NCI-H226 (cell line): ENCODE results near the gene VWCE.
A peak's percentile ranks its signal among the peaks of the same experiment; 100 is the strongest.
"Not testable (repeated sequence)": the region's sequence is repeated elsewhere in the genome, so short reads cannot be mapped to it uniquely, and the experiment has no call there.

Experiments
- DNase-seq: peaks from one replicate; pipeline ENCODE4 v3.0.0-alpha.2; 2015

The VWCE gene

DNA sequence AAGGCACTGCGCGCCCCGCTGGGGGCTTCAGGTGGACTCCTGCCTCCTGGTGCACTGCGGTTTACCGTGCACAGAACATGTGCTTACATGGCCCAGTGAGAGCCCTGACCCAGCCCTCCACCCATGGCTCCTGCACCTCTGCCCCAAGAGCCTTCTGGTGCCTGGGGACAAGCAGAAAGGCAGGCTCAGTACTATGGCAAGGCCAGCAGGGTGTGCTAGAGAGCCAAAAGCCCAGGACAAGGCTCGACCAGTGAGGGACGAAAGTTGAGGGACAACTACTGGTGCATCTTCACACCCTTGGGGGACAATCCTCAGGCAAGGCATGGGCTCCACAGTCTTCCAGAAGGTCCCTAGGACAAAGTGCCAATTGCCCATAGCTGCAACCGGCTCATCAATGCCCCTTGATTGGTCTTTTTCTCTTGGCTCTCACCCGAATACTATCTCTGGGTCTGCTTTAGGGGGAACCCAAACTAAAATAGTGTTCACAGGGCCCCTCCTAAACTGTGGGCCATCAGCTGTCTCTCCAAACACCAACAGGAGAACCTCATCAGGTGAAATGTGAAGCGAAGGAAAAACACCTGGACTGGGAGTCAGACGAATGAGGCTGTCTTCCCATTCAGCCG lies 40.6 kb downstream of the VWCE start:
- peak; percentile 23 for DNase-seq

DNA sequence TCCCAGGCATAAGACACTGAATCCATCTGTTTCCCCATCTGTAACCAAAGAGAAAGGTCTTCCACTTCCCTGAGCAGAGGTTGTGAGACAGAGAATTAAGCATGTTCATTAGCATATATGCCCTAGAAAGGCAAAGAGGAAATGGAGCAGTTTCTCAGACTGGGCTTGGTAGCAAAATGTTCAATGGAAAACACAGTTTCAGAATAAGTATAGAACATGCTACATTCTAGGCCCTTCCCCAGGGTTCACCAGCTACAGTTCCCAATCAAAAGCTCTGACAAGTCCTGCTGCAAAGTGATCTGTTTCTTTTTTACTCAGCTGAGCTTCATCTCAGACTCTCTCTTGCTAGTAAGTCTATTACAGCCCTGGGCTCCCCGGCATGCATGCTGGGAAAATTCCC lies 42.8 kb downstream of the VWCE start:
- not testable (repeated sequence) for DNase-seq

DNA sequence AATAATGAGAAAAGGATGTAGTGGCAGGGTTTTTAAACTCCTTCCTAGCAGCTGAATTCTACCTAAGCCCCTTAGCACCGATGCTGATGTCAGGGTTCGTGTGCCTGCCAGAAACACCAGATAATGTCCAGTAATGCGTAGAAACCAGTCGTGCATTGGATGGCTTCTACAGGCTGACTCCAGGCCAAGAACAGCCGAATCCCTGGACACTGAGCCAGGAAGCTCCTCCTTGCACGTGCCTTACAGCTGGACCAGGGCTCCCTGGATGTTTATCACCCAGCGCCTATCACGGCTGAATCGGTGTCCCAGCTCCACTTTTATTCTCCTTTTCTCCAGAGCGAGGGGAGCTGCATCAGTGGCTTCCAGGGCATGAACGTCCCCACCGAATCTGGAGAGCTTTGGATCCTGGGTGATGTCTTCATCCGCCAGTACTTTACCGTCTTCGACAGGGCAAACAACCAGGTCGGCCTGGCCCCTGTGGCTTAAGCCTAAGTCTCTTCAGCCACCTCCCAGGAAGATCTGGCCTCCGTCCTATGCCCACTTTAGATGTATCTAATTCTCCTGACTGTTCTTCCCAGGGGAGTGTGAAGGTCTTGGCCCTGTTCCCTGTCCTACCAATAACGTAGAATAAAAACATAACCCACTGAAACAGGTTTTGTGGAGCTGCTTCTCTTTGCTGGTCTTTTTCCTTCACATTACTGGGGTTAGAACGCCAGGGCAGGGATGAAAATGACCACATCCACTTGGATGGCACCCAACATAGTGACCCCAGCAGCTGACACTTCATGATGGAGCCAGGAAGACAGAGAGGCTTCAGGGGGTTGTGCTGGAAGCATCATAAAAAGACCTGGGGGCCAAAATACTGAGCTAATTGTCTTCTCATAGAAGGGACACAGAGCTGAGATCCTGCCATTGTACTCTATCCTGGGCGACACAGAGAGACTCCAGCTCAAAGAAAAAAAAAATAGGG lies 44.0 kb downstream of the VWCE start:
- DNase-seq, result not testable (repeated sequence)

DNA sequence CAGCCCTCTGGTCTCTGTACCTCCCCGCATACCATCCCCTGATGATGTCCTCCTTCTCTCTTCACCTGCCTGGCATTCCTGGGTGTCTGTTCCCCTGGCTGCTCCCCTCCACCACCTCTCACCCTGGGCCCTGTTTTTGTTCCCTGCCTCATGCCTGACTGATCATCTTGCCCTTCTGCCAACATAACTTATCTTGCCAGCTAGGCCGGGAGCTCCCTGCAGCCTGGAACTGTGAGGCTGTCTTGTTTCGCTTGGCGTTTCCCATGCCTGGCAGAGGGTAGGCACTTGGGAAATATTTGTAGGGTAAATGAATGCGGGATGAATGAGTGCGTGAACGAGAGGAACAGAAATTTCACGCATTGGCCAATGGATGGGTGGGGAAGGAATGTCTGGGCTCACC lies 45.9 kb downstream of the VWCE start:
- not testable (repeated sequence) for DNase-seq

DNA sequence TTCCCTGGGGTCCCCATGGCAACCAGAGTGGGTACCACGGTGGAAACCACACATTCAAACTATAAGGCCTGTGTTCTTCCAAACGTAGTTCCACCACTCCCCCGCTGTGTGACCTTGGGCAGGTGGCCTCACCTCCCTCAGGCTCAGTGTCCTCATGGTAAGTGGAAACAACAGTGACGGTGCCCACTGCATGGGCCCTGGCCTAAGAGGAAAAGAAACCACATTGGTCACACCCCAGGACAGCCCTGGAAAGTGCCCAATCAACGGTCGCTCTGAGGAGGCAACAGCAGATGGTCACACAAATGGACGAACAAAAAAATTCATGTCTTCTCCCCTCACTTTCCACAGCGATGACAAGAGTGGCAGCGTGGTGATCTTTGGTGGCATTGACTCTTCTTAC lies 47.0 kb downstream of the VWCE start:
- DNase-seq, result not testable (repeated sequence)

DNA sequence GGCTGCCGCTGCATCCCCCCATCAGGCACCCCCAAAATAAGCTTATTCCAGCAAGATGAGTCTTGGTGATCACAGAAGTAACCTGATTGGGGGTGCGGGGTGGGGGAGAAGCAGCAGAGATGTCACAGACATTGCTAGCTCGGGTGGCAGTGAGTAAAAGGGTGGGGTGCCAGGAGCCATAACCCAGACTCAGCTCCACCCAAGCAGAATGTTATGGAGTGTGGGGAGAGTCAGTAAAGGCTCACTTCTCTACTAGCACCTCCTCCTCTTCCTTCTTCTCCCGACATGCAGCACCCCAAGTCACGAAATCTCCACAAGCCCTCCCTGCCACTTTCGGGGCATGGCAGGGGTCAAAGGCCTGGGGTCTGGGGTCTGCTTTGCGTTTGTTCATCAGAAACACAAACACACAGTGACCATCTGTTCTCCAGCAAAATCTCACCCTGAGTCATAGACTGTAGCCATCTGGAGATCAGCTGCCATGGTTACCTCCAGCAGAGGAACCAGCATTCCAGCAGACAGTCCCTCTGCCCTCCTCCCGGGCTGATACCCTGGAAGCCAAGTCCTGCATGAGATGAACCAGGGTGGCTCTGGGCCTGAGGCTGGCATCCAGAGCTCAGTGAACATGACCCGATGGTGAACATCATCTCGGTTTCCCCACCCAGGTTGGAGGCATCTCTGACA lies 49.7 kb downstream of the VWCE start:
- not testable (repeated sequence) for DNase-seq

DNA sequence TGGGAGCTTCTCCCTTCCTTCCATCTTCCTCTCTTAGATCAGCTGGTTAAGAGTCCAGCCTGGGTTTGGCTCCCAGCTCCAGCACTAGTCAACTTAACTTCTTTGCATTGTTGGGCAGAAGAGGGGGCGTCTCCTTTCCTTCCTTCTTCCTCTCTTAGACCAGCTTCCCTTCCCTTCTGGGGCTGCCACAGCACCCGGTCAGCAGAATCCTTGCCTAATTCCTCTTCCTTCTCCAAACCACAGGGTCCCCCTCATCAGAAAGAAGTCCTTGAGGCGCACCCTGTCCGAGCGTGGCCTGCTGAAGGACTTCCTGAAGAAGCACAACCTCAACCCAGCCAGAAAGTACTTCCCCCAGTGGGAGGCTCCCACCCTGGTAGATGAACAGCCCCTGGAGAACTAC lies 53.6 kb downstream of the VWCE start:
- DNase-seq, result not testable (repeated sequence)

DNA sequence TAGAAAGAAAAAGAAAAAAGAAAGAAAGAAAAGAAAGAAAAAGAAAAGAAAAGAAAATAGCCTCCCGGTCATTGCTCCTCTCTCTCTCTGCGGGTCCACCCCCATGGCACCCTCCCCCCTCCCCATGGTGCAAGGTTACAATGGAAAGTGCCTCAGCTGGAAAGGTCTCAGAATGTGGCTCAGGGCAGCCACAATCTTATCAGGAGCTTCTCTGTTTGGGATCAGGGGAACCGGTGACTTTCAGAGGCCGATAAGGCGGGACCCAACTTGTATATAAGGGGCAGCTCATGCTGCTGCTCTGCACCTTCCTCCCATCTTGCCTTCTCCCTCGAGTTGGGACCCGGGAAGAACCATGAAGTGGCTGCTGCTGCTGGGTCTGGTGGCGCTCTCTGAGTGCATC lies 54.2 kb downstream of the VWCE start, which contains the start of gene PGA5:
PGA5 (plus strand) TSS at position 301 of the 400 bp plus-strand sequence; CDS start at position 353, 52 bp downstream.
- DNase-seq, result not testable (repeated sequence)

DNA sequence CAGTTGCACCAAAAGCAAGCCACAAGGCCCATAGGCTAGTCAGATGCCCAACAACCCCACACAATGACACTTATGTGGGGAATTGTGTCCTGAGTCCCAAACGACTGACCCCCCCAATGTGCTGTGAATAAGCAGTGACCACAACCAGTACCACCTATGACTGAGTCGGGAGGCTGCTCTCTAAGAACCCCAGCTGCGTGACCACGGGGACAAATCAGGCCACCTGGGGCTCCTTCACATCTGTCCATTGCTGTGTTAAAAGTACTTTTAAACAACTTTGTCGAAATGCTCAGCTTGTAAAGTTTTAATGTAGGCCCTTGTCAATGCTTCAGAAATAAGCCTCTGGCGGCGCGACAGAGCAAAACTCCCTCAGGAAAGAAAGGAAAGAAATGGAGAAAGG lies 54.8 kb downstream of the VWCE start:
- not testable (repeated sequence) for DNase-seq

DNA sequence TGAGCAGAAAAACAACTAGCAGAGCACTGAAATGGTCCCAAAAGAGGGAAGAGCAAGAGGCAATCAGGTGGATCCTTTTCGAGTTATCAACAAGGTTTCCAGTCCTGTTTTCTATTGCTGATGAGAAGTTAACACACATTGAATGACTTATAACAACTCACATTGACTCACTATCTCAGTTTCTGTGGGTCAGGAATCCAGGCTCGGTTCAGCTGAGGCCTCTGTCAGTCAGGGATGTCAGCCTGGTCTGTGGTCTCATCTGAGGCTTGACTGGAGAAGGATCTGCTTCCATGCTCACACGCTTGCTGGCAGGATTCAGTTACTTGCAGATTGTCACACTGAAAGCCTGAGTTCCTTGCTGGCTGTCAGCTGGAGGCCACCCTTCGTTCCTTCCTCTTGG lies 58.0 kb downstream of the VWCE start:
- DNase-seq, result not testable (repeated sequence)

DNA sequence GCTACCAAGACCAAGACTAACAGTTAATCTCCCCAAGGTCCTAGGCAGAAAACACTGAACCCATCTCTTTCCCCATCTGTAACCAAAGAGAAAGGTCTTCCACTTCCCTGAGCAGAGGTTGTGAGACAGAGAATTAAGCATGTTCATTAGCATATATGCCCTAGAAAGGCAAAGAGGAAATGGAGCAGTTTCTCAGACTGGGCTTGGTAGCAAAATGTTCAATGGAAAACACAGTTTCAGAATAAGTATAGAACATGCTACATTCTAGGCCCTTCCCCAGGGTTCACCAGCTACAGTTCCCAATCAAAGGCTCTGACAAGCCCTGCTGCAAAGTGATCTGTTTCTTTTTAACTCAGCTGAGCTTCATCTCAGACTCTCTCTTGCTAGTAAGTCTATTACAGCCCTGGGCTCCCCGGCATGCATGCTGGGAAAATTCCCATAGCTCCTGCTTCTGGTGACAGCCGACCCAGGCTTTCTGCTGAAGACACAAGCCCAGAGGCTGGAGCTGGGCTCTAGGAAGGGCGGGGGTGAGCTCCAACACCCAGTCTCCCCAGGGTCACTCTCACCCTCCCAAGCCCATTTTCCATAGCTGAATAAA lies 62.5 kb downstream of the VWCE start:
- DNase-seq, result not testable (repeated sequence)

DNA sequence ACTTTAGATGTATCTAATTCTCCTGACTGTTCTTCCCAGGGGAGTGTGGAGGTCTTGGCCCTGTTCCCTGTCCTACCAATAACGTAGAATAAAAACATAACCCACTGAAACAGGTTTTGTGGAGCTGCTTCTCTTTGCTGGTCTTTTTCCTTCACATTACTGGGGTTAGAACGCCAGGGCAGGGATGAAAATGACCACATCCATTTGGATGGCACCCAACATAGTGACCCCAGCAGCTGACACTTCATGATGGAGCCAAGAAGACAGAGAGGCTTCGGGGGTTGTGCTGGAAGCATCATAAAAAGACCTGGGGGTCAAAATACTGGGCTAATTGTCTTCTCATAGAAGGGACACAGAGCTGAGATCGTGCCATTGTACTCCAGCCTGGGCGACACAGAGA lies 63.5 kb downstream of the VWCE start:
- DNase-seq, result not testable (repeated sequence)

DNA sequence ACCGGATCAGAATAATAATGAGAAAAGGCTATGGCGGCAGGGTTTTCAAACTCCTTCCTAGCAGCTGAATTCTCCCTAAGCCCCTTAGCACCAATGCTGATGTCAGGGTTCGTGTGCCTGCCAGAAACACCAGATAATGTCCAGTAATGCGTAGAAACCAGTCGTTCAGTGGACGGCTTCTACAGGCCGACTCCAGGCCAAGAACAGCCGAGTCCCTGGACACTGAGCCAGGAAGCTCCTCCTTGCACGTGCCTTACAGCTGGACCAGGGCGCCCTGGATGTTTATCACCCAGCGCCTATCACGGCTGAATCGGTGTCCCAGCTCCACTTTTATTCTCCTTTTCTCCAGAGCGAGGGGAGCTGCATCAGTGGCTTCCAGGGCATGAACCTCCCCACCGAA lies 64.1 kb downstream of the VWCE start:
- not testable (repeated sequence) for DNase-seq

DNA sequence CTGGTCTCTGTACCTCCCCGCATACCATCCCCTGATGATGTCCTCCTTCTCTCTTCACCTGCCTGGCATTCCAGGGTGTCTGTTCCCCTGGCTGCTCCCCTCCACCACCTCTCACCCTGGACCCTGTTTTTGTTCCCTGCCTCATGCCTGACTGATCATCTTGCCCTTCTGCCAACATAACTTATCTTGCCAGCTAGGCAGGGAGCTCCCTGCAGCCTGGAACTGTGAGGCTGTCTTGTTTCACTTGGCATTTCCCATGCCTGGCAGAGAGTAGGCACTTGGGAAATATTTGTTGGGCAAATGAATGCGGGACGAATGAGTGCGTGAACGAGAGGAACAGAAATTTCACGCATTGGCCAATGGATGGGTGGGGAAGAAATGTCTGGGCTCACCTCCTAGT lies 65.7 kb downstream of the VWCE start:
- DNase-seq, result not testable (repeated sequence)

DNA sequence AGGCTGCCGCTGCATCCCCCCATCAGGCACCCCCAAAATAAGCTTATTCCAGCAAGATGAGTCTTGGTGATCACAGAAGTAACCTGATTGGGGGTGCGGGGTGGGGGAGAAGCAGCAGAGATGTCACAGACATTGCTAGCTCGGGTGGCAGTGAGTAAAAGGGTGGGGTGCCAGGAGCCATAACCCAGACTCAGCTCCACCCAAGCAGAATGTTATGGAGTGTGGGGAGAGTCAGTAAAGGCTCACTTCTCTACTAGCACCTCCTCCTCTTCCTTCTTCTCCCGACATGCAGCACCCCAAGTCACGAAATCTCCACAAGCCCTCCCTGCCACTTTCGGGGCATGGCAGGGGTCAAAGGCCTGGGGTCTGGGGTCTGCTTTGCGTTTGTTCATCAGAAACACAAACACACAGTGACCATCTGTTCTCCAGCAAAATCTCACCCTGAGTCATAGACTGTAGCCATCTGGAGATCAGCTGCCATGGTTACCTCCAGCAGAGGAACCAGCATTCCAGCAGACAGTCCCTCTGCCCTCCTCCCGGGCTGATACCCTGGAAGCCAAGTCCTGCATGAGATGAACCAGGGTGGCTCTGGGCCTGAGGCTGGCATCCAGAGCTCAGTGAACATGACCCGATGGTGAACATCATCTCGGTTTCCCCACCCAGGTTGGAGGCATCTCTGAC lies 68.5 kb downstream of the VWCE start:
- not testable (repeated sequence) for DNase-seq

DNA sequence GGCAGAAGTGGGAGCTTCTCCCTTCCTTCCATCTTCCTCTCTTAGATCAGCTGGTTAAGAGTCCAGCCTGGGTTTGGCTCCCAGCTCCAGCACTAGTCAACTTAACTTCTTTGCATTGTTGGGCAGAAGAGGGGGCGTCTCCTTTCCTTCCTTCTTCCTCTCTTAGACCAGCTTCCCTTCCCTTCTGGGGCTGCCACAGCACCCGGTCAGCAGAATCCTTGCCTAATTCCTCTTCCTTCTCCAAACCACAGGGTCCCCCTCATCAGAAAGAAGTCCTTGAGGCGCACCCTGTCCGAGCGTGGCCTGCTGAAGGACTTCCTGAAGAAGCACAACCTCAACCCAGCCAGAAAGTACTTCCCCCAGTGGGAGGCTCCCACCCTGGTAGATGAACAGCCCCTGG lies 72.4 kb downstream of the VWCE start:
- DNase-seq, result not testable (repeated sequence)

DNA sequence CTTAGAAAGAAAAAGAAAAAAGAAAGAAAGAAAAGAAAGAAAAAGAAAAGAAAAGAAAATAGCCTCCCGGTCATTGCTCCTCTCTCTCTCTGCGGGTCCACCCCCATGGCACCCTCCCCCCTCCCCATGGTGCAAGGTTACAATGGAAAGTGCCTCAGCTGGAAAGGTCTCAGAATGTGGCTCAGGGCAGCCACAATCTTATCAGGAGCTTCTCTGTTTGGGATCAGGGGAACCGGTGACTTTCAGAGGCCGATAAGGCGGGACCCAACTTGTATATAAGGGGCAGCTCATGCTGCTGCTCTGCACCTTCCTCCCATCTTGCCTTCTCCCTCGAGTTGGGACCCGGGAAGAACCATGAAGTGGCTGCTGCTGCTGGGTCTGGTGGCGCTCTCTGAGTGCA lies 73.1 kb downstream of the VWCE start, which contains the start of gene PGA4:
PGA4 (plus strand) TSS at position 301 of the 400 bp plus-strand sequence; CDS start at position 355, 54 bp downstream.
- not testable (repeated sequence) for DNase-seq

DNA sequence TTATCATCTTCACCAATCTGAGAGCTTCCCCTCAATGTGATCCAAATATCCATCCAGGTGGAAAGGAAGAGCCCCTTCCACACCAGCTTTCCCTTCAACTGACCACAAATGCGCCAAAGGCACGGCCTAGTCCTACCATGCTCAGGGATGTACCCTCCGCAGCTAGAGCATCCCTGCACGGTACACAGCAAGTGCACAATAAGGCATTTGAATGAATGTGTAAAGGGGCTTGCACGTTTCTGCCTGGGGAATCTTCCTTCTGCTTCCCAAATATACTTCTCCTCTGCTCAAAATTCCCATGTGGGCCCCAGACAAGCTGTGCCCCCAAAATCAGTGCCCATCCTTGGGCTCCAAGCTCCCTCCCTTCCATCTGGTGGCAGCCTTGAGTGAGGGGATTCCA lies 76.1 kb downstream of the VWCE start:
- not testable (repeated sequence) for DNase-seq

DNA sequence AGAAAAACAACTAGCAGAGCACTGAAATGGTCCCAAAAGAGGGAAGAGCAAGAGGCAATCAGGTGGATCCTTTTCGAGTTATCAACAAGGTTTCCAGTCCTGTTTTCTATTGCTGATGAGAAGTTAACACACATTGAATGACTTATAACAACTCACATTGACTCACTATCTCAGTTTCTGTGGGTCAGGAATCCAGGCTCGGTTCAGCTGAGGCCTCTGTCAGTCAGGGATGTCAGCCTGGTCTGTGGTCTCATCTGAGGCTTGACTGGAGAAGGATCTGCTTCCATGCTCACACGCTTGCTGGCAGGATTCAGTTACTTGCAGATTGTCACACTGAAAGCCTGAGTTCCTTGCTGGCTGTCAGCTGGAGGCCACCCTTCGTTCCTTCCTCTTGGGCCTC lies 76.8 kb downstream of the VWCE start:
- not testable (repeated sequence) for DNase-seq

DNA sequence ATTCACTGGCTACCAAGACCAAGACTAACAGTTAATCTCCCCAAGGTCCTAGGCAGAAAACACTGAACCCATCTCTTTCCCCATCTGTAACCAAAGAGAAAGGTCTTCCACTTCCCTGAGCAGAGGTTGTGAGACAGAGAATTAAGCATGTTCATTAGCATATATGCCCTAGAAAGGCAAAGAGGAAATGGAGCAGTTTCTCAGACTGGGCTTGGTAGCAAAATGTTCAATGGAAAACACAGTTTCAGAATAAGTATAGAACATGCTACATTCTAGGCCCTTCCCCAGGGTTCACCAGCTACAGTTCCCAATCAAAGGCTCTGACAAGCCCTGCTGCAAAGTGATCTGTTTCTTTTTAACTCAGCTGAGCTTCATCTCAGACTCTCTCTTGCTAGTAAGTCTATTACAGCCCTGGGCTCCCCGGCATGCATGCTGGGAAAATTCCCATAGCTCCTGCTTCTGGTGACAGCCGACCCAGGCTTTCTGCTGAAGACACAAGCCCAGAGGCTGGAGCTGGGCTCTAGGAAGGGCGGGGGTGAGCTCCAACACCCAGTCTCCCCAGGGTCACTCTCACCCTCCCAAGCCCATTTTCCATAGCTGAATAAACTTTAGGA lies 81.3 kb downstream of the VWCE start:
- not testable (repeated sequence) for DNase-seq

DNA sequence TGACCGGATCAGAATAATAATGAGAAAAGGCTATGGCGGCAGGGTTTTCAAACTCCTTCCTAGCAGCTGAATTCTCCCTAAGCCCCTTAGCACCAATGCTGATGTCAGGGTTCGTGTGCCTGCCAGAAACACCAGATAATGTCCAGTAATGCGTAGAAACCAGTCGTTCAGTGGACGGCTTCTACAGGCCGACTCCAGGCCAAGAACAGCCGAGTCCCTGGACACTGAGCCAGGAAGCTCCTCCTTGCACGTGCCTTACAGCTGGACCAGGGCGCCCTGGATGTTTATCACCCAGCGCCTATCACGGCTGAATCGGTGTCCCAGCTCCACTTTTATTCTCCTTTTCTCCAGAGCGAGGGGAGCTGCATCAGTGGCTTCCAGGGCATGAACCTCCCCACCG lies 82.9 kb downstream of the VWCE start:
- DNase-seq, result not testable (repeated sequence)
